ENCODE data around the gene CLEC6A. TPM values are rescaled to one million over a fixed set of nuclear protein-coding genes. Genes with fewer than 3 reads are reported as not detected.
"Not testable (repeated sequence)": the region's sequence is repeated elsewhere in the genome, so short reads cannot be mapped to it uniquely, and the experiment has no call there.

Gene CLEC6A
- total RNA-seq, 4 donors from 2014 or later: not detected

- no peaks in the 10 kb centered on the region for H3K27me3 ChIP-seq
- no peak overlapping the region for H3K4me3 ChIP-seq
- intact Hi-C loops (cut with DNase I): no loop called here
- no peaks in the 10 kb centered on the region for H3K36me3 ChIP-seq
- H3K4me1 ChIP-seq: no peaks in the 10 kb centered on the region
- WGBS, 2 donors: 64 to 79% methylated on average over 2 of the region's 2 CpGs
- no peak overlapping the region for H3K27ac ChIP-seq
- DNase-seq: no peak
- H3K9me3 ChIP-seq: no peaks in the 10 kb centered on the region
- TF ChIP-seq CTCF (IDR thresholded peaks at IDR 0.05): no peak
- no peak for TF ChIP-seq POLR2A (IDR thresholded peaks at IDR 0.05)
Observed at GRCh38 chr12:8482571-8483061, 26.9 kb downstream of the CLEC6A start.

- Histone ChIP-seq H3K4me1 (no peaks in the 10 kb centered on the region), H3K27ac (no peak overlapping the region), H3K9me3 (no peaks in the 10 kb centered on the region), H3K27me3 (no peaks in the 10 kb centered on the region), H3K4me3 (no peak overlapping the region), H3K36me3 (no peaks in the 10 kb centered on the region)
- TF ChIP-seq CTCF (IDR thresholded peaks at IDR 0.05) (no peak), POLR2A (IDR thresholded peaks at IDR 0.05) (no peak)
- no peak for DNase-seq
- intact Hi-C loops (cut with DNase I): no loop called here
Observed at GRCh38 chr12:8483079-8483478, 27.3 kb downstream of the CLEC6A start.

- no peak for DNase-seq
- H3K27me3 ChIP-seq: no peaks in the 10 kb centered on the region
- TF ChIP-seq POLR2A (IDR thresholded peaks at IDR 0.05) (no peak), CTCF (IDR thresholded peaks at IDR 0.05) (no peak)
- H3K4me1 ChIP-seq: no peaks in the 10 kb centered on the region
- intact Hi-C loops (cut with DNase I): no loop called here
- no peaks in the 10 kb centered on the region for H3K9me3 ChIP-seq
- no peak overlapping the region for H3K4me3 ChIP-seq
- 67 to 74% methylated on average over 5 of the region's 5 CpGs for WGBS, 2 donors
- H3K27ac ChIP-seq: no peak overlapping the region
- no peaks in the 10 kb centered on the region for H3K36me3 ChIP-seq
Observed at GRCh38 chr12:8491646-8492530, 36.1 kb downstream of the CLEC6A start.

GRCh38 chr12:8493084-8493483 is 37.3 kb downstream of the CLEC6A start:
- H3K4me3 ChIP-seq: no peak overlapping the region
- intact Hi-C loops (cut with DNase I): no loop called here
- no peaks in the 10 kb centered on the region for H3K9me3 ChIP-seq
- 56 to 89% methylated on average over 1 of the region's 2 CpGs for WGBS, 2 donors
- no peaks in the 10 kb centered on the region for H3K4me1 ChIP-seq
- H3K27me3 ChIP-seq: no peaks in the 10 kb centered on the region
- DNase-seq: no peak
- TF ChIP-seq CTCF (IDR thresholded peaks at IDR 0.05) (no peak), POLR2A (IDR thresholded peaks at IDR 0.05) (no peak)
- no peaks in the 10 kb centered on the region for H3K36me3 ChIP-seq
- no peak overlapping the region for H3K27ac ChIP-seq

GRCh38 chr12:8495671-8496070 is 39.9 kb downstream of the CLEC6A start:
- H3K36me3 ChIP-seq; H3K9me3 ChIP-seq; DNase-seq; H3K27me3 ChIP-seq; H3K4me1 ChIP-seq; H3K27ac ChIP-seq; intact Hi-C loops (cut with DNase I); H3K4me3 ChIP-seq: not testable (repeated sequence)
- 71 to 80% methylated on average over 1 to 4 of the region's 4 CpGs for WGBS, 2 donors

GRCh38 chr12:8496074-8496473 is 40.3 kb downstream of the CLEC6A start:
- H3K9me3 ChIP-seq; H3K36me3 ChIP-seq; H3K4me3 ChIP-seq; DNase-seq; H3K27ac ChIP-seq; intact Hi-C loops (cut with DNase I); H3K27me3 ChIP-seq; H3K4me1 ChIP-seq: not testable (repeated sequence)
- WGBS, 2 donors: 52 to 56% methylated on average over 2 to 5 of the region's 7 CpGs
